Progenitor cell of endocrine pancreas (in vitro differentiated cells): ENCODE data around the gene TMEM171. TPM values are rescaled to one million over a fixed set of nuclear protein-coding genes. Genes with fewer than 3 reads are reported as not detected.

ENCODE experiments used
- DNase-seq: peaks from one replicate; pipeline ENCODE4 v3.0.0; 2021; ENCODE audit warnings: low spot score; ENCODE audit not compliant: unreplicated experiment
- H3K27ac Mint-ChIP-seq: 2 replicates; pipeline ENCODE4 v1.8.0; 2021; ENCODE audit warnings: mild to moderate bottlenecking, moderate library complexity, mixed read lengths
- H3K27me3 Mint-ChIP-seq: 2 replicates; pipeline ENCODE4 v1.8.0; 2021; ENCODE audit warnings: mixed read lengths
- H3K36me3 Mint-ChIP-seq: 2 replicates; pipeline ENCODE4 v1.8.0; 2022; ENCODE audit warnings: mixed read lengths; ENCODE audit not compliant: insufficient read depth
- H3K4me1 Mint-ChIP-seq: 2 replicates; pipeline ENCODE4 v1.8.0; 2021; ENCODE audit warnings: low read depth, mixed read lengths
- H3K4me3 Mint-ChIP-seq: 2 replicates; pipeline ENCODE4 v1.8.0; 2021; ENCODE audit warnings: low read depth, mild to moderate bottlenecking, moderate library complexity, mixed read lengths
- H3K9me3 Mint-ChIP-seq: 2 replicates; pipeline ENCODE4 v1.8.0; 2021; ENCODE audit warnings: low read depth, mixed read lengths
- total RNA-seq: library from RNA; stranded (reverse); gene quantifications from 2 replicates; pipeline ENCODE4 v1.2.1, GENCODE V29; 2021
- TF ChIP-seq, protein P1 (sequence below): fragments of 200-600 bp; sonication (generic); IDR thresholded peaks from one replicate; pipeline ENCODE4 v1.5.0; 2021; ENCODE audit warnings: antibody characterized with exemption, mild to moderate bottlenecking; ENCODE audit not compliant: unreplicated experiment

TMEM171 gene
- total RNA-seq, 1 donor from 2014 or later = 7.1 TPM

DNA sequence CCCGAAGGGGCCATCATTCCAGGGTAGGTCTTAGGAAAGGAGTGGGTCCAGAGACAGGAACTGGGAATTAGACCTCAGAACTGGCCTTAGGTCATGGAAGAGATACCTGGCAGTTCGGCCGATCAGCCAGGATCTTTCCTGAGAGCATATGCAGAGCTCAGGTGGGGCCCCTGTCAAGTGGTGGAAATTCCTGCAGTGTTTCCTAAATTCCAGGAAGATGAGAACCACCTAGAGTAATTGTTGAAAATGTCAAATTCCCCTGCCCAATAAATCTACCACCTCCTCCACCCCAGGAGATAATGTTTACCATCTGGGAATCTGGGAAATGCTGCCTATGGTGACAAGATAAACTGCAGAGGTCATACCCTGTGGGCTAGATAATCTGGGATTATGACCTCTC, 14.6 kb downstream of the TMEM171 start:
- no peaks in the 10 kb centered on the region for H3K36me3 Mint-ChIP-seq
- H3K4me3 Mint-ChIP-seq = no peak overlapping the region
- no peak for DNase-seq
- TF ChIP-seq, protein P1, sequence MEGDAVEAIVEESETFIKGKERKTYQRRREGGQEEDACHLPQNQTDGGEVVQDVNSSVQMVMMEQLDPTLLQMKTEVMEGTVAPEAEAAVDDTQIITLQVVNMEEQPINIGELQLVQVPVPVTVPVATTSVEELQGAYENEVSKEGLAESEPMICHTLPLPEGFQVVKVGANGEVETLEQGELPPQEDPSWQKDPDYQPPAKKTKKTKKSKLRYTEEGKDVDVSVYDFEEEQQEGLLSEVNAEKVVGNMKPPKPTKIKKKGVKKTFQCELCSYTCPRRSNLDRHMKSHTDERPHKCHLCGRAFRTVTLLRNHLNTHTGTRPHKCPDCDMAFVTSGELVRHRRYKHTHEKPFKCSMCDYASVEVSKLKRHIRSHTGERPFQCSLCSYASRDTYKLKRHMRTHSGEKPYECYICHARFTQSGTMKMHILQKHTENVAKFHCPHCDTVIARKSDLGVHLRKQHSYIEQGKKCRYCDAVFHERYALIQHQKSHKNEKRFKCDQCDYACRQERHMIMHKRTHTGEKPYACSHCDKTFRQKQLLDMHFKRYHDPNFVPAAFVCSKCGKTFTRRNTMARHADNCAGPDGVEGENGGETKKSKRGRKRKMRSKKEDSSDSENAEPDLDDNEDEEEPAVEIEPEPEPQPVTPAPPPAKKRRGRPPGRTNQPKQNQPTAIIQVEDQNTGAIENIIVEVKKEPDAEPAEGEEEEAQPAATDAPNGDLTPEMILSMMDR = no peak
- peaks cover 22% of the 10 kb centered on the region for H3K4me1 Mint-ChIP-seq
- no peaks in the 10 kb centered on the region for H3K9me3 Mint-ChIP-seq
- peaks cover 3% of the 10 kb centered on the region for H3K27me3 Mint-ChIP-seq
- no peak overlapping the region for H3K27ac Mint-ChIP-seq

GRCh38 chr5:73135429-73136054, 15.2 kb downstream of the TMEM171 start:
- Mint-ChIP-seq H3K27me3 (peaks cover 3% of the 10 kb centered on the region), H3K4me1 (peaks cover 19% of the 10 kb centered on the region), H3K4me3 (no peak overlapping the region), H3K9me3 (no peaks in the 10 kb centered on the region), H3K36me3 (no peaks in the 10 kb centered on the region), H3K27ac (no peak overlapping the region)
- no peak for DNase-seq
- TF ChIP-seq, protein P1 = peak; percentile 41

DNA sequence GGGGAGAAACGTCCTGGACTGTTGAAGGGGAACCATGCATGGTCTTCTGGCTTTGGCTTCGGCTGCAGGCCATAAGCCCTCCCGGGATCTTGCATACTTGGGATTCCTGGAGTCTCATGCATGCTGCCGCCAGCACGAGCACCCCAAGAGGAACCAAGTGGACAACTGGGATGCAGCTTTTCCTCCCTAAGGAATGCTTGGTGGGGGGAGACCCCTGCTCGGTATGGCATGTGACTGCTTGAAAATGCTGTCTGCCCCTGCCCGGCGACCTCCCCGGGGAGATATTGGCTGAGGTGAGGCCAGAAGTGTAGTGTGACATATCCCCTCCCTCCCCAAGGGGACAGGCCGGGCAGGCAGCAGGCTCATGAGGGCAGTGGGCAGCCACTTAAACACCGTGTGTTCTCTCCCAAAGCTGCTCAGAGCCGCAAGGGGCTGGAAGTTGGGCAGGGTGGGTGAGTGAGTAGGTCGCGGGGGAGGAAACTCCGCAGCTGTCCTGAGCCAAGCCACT, 15.7 kb downstream of the TMEM171 start:
- Mint-ChIP-seq H3K9me3 (no peaks in the 10 kb centered on the region), H3K4me3 (no peak overlapping the region), H3K27ac (no peak overlapping the region), H3K36me3 (no peaks in the 10 kb centered on the region), H3K4me1 (peaks cover 14% of the 10 kb centered on the region), H3K27me3 (peaks cover 3% of the 10 kb centered on the region)
- no peak for DNase-seq
- TF ChIP-seq, protein P1 = no peak

GRCh38 chr5:73137563-73138530, 17.5 kb downstream of the TMEM171 start:
- no peak for DNase-seq
- Mint-ChIP-seq H3K9me3 (no peaks in the 10 kb centered on the region), H3K4me3 (no peak overlapping the region), H3K36me3 (no peaks in the 10 kb centered on the region), H3K27me3 (peaks cover 3% of the 10 kb centered on the region), H3K27ac (no peak overlapping the region), H3K4me1 (peaks cover 6% of the 10 kb centered on the region)
- TF ChIP-seq, protein P1 = no peak

GRCh38 chr5:73139485-73139884, 19.1 kb downstream of the TMEM171 start:
- DNase-seq = no peak
- Mint-ChIP-seq H3K4me3 (no peak overlapping the region), H3K36me3 (no peaks in the 10 kb centered on the region), H3K27ac (no peak overlapping the region), H3K27me3 (peaks cover 3% of the 10 kb centered on the region), H3K9me3 (no peaks in the 10 kb centered on the region), H3K4me1 (peaks cover 1% of the 10 kb centered on the region)
- TF ChIP-seq, protein P1 = no peak
